ENCODE measurements around the gene SLC30A7.
"Not testable (repeated sequence)": the region's sequence is repeated elsewhere in the genome, so short reads cannot be mapped to it uniquely, and the experiment has no call there.

Gene SLC30A7

GRCh38 chr1:100941580-100942216 lies 45.8 kb downstream of the SLC30A7 start:
- no peak for DNase-seq

- no peak for DNase-seq
Observed at GRCh38 chr1:100942304-100943046, 46.6 kb downstream of the SLC30A7 start.

- DNase-seq, result no peak
Observed at GRCh38 chr1:100943533-100943932, 47.6 kb downstream of the SLC30A7 start.

GRCh38 chr1:100946064-100946463 lies 50.2 kb downstream of the SLC30A7 start:
- DNase-seq, result not testable (repeated sequence)

GRCh38 chr1:100947816-100948215 lies 51.9 kb downstream of the SLC30A7 start:
- DNase-seq, result not testable (repeated sequence)

GRCh38 chr1:100948721-100949405 lies 53.0 kb downstream of the SLC30A7 start:
- DNase-seq, result not testable (repeated sequence)

GRCh38 chr1:100949515-100950158 lies 53.7 kb downstream of the SLC30A7 start:
- DNase-seq, result peak; percentile 36 to 43

GRCh38 chr1:100950337-100950736 lies 54.4 kb downstream of the SLC30A7 start:
- DNase-seq, result no peak

GRCh38 chr1:100950781-100951180 lies 54.9 kb downstream of the SLC30A7 start:
- no peak for DNase-seq

GRCh38 chr1:100952104-100952745 lies 56.3 kb downstream of the SLC30A7 start:
- no peak for DNase-seq

GRCh38 chr1:100952970-100953369 lies 57.1 kb downstream of the SLC30A7 start:
- not testable (repeated sequence) for DNase-seq

- DNase-seq, result no peak
Observed at GRCh38 chr1:100953960-100954730, 58.3 kb downstream of the SLC30A7 start.

GRCh38 chr1:100955322-100955721 lies 59.4 kb downstream of the SLC30A7 start:
- no peak for DNase-seq

- no peak for DNase-seq
Observed at GRCh38 chr1:100959502-100960060, 63.7 kb downstream of the SLC30A7 start.

- DNase-seq, result no peak
Observed at GRCh38 chr1:100960098-100960497, 64.2 kb downstream of the SLC30A7 start.

GRCh38 chr1:100968621-100969020 lies 72.7 kb downstream of the SLC30A7 start:
- no peak for DNase-seq

- no peak for DNase-seq
Observed at GRCh38 chr1:100969327-100969726, 73.4 kb downstream of the SLC30A7 start.

GRCh38 chr1:100971021-100971420 lies 75.1 kb downstream of the SLC30A7 start:
- no peak for DNase-seq

- no peak for DNase-seq
Observed at GRCh38 chr1:100972185-100972584, 76.3 kb downstream of the SLC30A7 start.

- no peak for DNase-seq
Observed at GRCh38 chr1:100976936-100977335, 81.0 kb downstream of the SLC30A7 start.

- no peak for DNase-seq
Observed at GRCh38 chr1:100979631-100980030, 83.7 kb downstream of the SLC30A7 start.

- DNase-seq, result no peak
Observed at GRCh38 chr1:100982793-100983192, 86.9 kb downstream of the SLC30A7 start.

Measured in stimulated activated CD4-positive, alpha-beta T cell treated with anti-CD3 and anti-CD28 coated beads, Interleukin-2, amount 100 ng/mL, for 24 hours (primary cell).